GM18868 (cell line): ENCODE results near the gene C17orf75.

Experiments used
- ATAC-seq: cut with Tn5 transposase; IDR thresholded peaks from one replicate; pipeline ENCODE4 v1.9.1; 2021; ENCODE audit warnings: mild to moderate bottlenecking, moderate library complexity; ENCODE audit not compliant: unreplicated experiment

The C17orf75 gene

GRCh38 chr17:32307658-32308057 lies 34.3 kb downstream of the C17orf75 start:
- no peak for ATAC-seq

- ATAC-seq, result no peak
Observed at GRCh38 chr17:32305049-32305448, 36.9 kb downstream of the C17orf75 start.

- no peak for ATAC-seq
Observed at GRCh38 chr17:32303781-32304288, 38.1 kb downstream of the C17orf75 start.

DNA sequence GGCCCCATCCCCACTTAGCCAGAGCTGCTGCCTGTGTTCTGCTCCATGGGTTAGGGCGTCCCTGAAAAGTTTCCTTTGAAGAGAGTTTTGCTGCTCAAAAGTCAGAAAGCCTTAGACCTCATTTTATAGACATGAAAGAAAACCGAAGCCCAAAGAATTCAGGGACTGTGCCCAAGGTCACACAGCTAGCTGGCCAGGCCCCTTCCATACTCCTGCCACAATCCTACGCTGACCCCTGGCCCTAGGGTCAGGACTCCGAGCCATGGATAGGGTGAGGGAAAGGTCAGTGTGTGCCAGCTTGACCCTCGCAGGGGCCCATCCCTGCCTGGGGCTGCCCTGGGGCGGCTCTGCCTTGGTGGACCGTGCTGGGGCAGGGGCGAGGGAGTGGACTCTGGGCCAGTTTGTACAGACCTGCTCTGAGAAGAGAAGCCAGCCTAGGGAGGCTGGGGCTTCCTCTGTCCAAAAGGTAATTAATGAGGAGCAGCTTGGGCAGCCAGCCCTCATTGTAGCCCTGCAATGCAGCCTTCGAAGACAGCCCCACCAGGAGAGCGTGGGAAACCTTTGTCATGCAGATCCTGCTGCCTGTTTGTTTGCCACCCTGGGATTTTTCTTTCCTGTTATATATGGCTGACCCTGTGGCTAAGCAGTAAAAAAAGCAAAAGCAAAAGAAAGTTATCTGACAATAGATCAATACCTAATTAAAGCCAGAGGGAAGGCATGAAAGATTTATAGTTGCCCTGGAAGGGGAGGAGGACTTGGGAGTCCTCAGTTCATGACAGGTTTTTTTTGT lies 38.9 kb downstream of the C17orf75 start:
- no peak for ATAC-seq

DNA sequence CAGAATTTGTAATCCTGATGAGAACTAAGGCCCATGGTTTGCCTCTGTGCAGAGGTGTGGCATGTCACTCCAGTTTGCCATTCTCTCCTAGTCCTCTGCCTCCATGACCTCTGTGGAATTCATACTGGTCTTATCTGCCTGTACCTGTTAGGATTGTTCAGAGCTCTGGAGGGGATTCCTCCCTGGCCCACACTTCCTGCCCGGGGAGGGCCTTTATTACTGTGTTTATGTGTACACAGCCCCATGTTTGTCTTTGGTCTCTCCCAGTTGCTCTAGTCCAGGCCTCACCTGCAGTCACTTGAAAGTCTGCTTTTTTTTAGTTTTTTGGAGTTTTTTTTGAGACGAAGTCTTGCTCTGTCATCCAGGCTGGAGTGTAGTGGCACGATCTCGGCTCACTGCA lies 39.9 kb downstream of the C17orf75 start:
- ATAC-seq, result no peak

- ATAC-seq, result no peak
Observed at GRCh38 chr17:32299580-32300164, 42.3 kb downstream of the C17orf75 start.

DNA sequence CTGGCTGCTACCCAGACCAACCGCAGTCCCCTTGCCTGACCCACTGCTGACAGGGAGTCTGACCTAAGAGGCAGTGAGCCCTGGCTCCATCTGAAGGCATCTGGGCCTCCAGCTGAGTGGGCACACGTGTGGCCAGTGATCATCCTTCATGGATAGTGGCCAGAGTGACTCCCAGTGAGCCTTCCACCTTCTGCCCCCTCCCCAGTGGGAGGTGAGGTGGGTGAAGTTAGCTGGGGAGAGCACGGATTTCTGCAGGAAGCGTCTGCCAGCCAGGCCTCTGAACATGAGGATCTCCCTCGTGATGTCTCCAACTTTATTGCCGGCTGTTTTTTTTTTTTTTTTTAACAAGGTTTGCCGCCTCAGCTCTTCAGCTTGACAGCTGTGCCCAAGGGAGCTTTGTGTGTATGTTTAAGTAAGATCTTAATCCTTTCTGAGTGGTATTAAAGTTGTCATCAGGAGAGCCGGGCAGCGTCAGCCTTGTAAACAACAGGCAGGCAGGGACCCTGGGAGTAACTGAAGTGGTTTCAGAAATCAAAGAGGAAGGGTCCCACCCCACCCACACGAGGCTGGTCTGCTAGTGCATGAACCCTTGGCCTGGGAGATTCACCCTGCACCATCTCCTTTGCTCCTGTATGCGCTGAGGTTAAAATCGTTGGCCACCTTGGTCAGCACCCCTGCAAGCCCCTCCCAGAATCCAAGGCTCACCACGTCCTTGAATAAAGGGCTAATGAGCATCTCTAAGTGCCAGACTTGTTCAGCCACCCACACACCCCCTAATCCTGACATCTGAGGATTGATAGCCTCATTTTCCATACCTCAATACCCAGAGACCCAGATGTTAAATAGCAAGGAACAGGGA lies 43.0 kb downstream of the C17orf75 start:
- ATAC-seq, result no peak

- no peak for ATAC-seq
Observed at GRCh38 chr17:32298298-32298697, 43.7 kb downstream of the C17orf75 start.

DNA sequence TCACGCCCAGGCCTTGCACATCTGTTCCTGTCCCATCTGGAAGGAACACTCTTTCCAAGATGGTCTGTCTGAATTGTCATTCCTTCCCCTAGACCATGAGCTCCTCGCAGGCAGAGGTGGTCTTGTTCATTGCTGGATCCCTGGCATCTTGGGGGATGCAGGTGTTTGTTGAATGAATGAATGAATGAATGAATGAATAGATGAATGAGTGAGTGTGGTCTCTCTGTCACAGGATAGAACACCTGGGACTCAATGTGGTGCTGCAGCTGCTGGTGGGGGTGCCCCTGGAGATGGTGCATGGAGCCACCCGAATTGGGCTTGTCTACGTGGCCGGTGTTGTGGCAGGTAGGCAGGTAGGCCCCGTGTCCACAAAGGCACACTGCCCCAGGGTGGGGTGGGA lies 44.1 kb downstream of the C17orf75 start:
- ATAC-seq, result no peak

GRCh38 chr17:32297424-32297823 lies 44.5 kb downstream of the C17orf75 start:
- no peak for ATAC-seq

DNA sequence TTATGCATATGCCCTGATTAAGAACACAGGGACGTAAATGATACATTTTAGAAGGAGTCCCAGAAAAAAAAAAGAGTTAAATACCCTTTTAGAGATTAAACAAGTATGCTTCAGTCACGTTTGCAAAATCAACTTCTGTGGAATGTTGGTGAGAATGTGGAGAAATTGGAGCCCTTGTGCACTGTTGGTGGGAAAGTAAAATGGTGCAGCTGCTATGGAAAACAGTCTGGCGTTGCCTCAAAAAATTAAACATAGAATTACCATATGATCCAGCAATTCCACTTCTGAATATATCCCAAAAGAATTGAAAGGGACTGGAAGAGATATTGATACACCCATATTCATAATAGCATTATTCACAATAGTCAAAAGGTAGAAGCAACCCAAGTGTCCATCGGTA lies 49.9 kb downstream of the C17orf75 start:
- no peak for ATAC-seq

DNA sequence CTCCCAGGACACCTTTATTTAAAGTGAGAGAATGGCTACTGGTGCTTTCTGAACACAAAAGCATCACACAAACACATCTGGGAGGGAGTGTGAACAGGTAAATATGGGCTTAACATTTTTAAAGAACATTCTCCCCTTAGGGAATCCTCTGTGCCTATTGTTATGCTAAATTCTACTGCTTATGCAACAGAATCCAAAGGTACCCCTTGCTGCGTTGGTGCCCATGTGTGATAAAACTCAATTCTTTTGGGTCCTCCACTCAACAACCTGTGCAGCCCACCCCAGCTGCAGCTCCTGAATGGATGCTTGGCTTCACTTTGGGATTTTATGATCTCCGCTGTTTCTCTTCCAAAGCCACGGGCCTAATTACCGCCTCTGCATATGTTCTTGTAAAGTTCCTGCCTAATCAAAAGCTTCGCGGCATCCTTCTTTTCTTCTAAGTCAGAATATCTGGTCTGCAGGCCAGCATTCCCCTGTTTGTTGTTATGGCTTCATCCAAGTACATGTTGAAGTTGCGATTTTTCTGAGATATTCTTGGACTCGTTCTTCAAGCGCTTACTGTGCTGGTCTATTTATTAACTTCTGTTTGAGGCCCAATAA lies 52.4 kb downstream of the C17orf75 start:
- no peak for ATAC-seq

- ATAC-seq, result no peak
Observed at GRCh38 chr17:32288615-32289014, 53.4 kb downstream of the C17orf75 start.

DNA sequence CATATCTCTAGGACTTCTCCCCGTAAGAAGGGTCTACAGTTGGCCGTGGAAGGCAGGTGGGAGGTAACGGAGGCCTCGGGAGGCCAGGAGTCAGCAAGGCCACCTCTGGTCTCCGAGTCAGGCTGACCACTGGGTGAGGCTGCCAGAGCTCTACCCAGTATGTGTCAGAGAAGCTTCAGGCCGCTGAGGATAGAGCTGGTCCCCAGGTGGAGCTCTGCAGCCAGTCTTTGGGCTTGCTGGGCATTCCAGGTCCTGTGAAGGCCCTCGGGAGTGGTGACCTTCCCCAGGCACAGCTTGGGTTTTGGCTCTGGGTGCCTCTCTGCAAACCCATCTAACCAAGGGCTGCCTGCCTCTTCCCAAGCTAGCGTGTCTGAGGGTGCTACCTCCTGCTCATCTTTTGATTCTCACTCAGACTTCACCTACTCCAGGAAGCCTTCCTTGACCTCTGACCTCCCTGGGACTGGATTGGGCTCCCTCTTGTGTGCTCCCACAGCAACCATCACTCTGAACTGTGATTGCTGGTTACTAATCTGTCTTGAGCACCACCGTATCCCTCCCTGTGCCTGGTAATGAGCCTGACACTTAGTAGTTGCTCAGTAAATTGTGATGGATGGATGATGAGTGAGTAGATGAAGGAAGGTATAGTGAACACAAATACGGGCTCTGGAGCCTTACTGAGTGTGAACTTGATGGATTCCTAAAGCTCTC lies 54.0 kb downstream of the C17orf75 start:
- no peak for ATAC-seq

- no peak for ATAC-seq
Observed at GRCh38 chr17:32286518-32286900, 55.5 kb downstream of the C17orf75 start.

DNA sequence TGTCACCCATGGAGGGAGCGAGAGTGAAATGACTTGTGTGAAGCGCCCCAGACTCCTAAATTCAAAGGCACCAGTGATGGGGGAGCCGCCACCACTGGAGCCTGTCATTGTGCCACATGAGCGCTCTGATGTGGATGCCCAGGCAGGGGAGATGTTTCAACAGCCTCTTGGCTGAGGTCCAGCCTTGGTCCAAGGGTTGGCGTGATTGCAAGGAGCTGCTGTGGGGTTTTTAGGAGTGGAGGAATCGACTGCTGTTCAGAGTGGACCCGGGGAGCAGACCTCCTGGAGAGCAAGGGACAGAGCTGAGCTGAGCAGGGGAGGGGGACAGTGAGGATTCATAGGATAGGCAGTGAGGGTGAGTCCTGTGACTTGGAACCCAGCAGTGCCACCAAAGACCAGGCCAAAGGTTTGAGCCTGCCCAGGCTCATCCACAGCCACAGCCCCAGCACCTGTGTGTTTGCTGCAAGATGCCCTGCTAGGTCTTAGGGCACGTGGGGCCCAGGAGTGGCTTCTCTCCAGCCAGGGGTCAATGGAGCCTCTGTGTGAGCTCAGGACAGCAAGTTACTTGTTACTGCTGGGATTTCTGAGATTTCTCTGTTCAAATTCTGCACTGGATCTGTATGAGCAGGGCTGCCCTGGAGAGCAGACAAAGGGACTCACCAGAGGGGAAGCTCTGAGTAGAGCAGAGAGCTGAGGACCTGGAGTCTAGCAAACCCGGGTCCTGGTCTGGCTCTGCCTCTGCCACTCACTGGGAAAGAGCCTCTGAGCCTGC lies 56.0 kb downstream of the C17orf75 start:
- ATAC-seq, result no peak

DNA sequence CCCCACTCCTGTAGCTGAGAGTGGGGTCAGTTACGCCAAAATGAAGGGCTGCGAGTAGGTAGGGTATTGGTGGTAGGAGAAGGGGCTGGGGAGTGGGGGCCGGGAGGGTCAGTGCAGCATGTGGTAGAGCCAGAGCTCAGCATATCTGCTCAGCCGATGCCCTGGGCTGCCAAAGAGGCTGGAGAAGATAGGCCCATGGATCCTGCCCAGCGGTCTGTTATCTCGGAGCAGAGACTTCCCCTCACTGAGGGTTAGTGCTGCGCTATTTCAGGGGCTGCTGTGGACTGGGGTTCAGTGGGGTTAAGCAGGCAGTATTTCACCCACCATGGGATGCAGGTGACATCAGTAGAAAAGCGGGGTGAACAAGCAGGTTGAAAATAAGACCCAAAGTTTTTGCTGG lies 56.7 kb downstream of the C17orf75 start:
- no peak for ATAC-seq

- no peak for ATAC-seq
Observed at GRCh38 chr17:32283745-32284201, 58.2 kb downstream of the C17orf75 start.

DNA sequence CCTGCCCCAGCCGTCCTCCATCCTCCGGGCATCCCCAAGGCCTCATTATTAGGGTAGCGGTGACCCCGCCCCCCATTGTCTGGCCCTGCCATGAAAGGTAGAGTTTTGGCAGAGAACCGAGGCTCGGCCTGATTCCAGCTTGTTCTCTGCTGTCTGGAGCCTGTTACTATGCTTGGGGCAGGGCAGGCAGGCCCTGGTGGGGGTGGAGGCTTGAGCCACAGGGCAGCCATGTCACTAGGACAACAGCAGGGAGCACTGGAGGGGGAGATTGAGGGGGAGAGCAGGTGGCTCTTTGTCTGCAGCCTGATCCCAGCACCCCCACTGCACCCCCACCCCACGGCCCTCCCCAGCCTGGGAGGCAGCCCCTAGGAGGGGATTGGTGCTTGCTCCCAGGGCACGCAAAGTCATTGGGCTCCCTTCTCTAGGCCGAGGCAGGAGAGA lies 60.9 kb downstream of the C17orf75 start:
- ATAC-seq, result no peak
